Skeletal muscle tissue (tissue), 4 donors: Measurements from ENCODE around the gene MPDZ. TPM values are rescaled to one million over a fixed set of nuclear protein-coding genes. Genes with fewer than 3 reads are reported as not detected.

Experiments used
- H3K27ac ChIP-seq: one replicate; pipeline ENCODE4 v1.7.0; 2013; ENCODE audit warnings: mild to moderate bottlenecking, low read depth, low read length, inconsistent platforms
- H3K27me3 ChIP-seq, 3 donors: one replicate each; pipeline ENCODE4 v1.7.0; 2013; ENCODE audit warnings: low read length in 3 of 3; ENCODE audit not compliant: control insufficient read depth in 3 of 3, insufficient read depth in 3 of 3
- H3K36me3 ChIP-seq, 3 donors: one replicate each; pipeline ENCODE4 v1.7.0; 2013; ENCODE audit warnings: low read length in 3 of 3; ENCODE audit not compliant: control insufficient read depth in 3 of 3, insufficient read depth in 3 of 3
- H3K4me1 ChIP-seq, 3 donors: one replicate each; pipeline ENCODE4 v1.7.0; 2013; ENCODE audit warnings: low read length in 3 of 3, mild to moderate bottlenecking in 3 of 3; ENCODE audit not compliant: control insufficient read depth in 3 of 3, insufficient read depth in 3 of 3
- H3K4me3 ChIP-seq, 3 donors: one replicate each; pipeline ENCODE4 v1.7.0; 2013; ENCODE audit warnings: low read length in 3 of 3
- H3K9ac ChIP-seq, 3 donors: one replicate each; pipeline ENCODE4 v1.7.0; 2013; ENCODE audit warnings: low read length in 3 of 3, mild to moderate bottlenecking in 3 of 3, moderate library complexity in 2 of 3, low read depth in 1 of 3
- H3K9me3 ChIP-seq, 3 donors: one replicate each; pipeline ENCODE4 v1.7.0; 2013; ENCODE audit warnings: low read length in 3 of 3; ENCODE audit not compliant: control insufficient read depth in 3 of 3
- total RNA-seq: library from RNA; depleted of rRNA; stranded (reverse); fragments of >200 nt; gene quantifications from one replicate; pipeline ENCODE4 v1.2.3, GENCODE V29; 2014
- donor health status: Osteomylitis.

The MPDZ gene
- total RNA-seq, 1 donor from 2014 or later = 40.2 TPM

- H3K9me3 ChIP-seq = no peaks in the 10 kb centered on the region
- peaks cover 0 to 9% (median 4%) of the 10 kb centered on the region in 3 donors for H3K36me3 ChIP-seq
- H3K4me1 ChIP-seq = no peaks in the 10 kb centered on the region
These were observed 112.5 kb downstream of the MPDZ start for GRCh38 chr9:13166996-13167395.

GRCh38 chr9:13165956-13166355, 113.5 kb downstream of the MPDZ start:
- Histone ChIP-seq H3K27ac (no peak overlapping the region), H3K27me3 (no peaks in the 10 kb centered on the region), H3K4me1 (no peaks in the 10 kb centered on the region), H3K9me3 (no peaks in the 10 kb centered on the region), H3K4me3 (no peak overlapping the region), H3K9ac (no peak overlapping the region), H3K36me3 (peaks cover 0 to 9% (median 4%) of the 10 kb centered on the region in 3 donors)

More at GRCh38 chr9:13166996-13167395, 112.5 kb downstream of the MPDZ start:
- Histone ChIP-seq H3K27me3 (no peaks in the 10 kb centered on the region), H3K9ac (no peak overlapping the region), H3K4me3 (no peak overlapping the region), H3K27ac (no peak overlapping the region)

- no peak overlapping the region for H3K4me3 ChIP-seq
- H3K36me3 ChIP-seq = peaks cover 0 to 6% (median 4%) of the 10 kb centered on the region in 3 donors
- no peak overlapping the region for H3K9ac ChIP-seq
- no peaks in the 10 kb centered on the region for H3K27me3 ChIP-seq
- no peak overlapping the region for H3K27ac ChIP-seq
- peaks cover 0 to under 1% (median 0%) of the 10 kb centered on the region in 3 donors for H3K4me1 ChIP-seq
- H3K9me3 ChIP-seq = no peaks in the 10 kb centered on the region
These were observed 114.1 kb downstream of the MPDZ start for GRCh38 chr9:13165236-13165945.

- peaks cover 0 to 7% (median 0%) of the 10 kb centered on the region in 3 donors for H3K4me1 ChIP-seq
- no peak overlapping the region for H3K9ac ChIP-seq
- H3K9me3 ChIP-seq = no peaks in the 10 kb centered on the region
- H3K36me3 ChIP-seq = peaks cover 0 to 9% (median 4%) of the 10 kb centered on the region in 3 donors
- no peak overlapping the region for H3K27ac ChIP-seq
- no peak overlapping the region for H3K4me3 ChIP-seq
- no peaks in the 10 kb centered on the region for H3K27me3 ChIP-seq
These were observed 115.5 kb downstream of the MPDZ start for GRCh38 chr9:13163946-13164345.

- H3K9me3 ChIP-seq = no peaks in the 10 kb centered on the region
- H3K4me3 ChIP-seq = no peak overlapping the region
- H3K4me1 ChIP-seq = peaks cover 0 to 7% (median 0%) of the 10 kb centered on the region in 3 donors
- H3K36me3 ChIP-seq = peaks cover 0 to 9% (median 4%) of the 10 kb centered on the region in 3 donors
- no peaks in the 10 kb centered on the region for H3K27me3 ChIP-seq
- H3K27ac ChIP-seq = no peak overlapping the region
- no peak overlapping the region for H3K9ac ChIP-seq
These were observed 116.2 kb downstream of the MPDZ start for GRCh38 chr9:13163287-13163686.

- Histone ChIP-seq H3K27me3 (no peaks in the 10 kb centered on the region), H3K4me3 (no peak overlapping the region), H3K36me3 (peaks cover 0 to 8% (median 4%) of the 10 kb centered on the region in 3 donors), H3K4me1 (peaks cover 0 to 7% (median 0%) of the 10 kb centered on the region in 3 donors), H3K9me3 (no peaks in the 10 kb centered on the region), H3K9ac (no peak overlapping the region), H3K27ac (no peak overlapping the region)
These were observed 119.4 kb downstream of the MPDZ start for GRCh38 chr9:13160051-13160450.

- H3K9ac ChIP-seq = no peak overlapping the region
- H3K27me3 ChIP-seq = no peaks in the 10 kb centered on the region
- H3K27ac ChIP-seq = no peak overlapping the region
- no peak overlapping the region for H3K4me3 ChIP-seq
- H3K9me3 ChIP-seq = no peaks in the 10 kb centered on the region
- peaks cover 0 to 7% (median 0%) of the 10 kb centered on the region in 3 donors for H3K4me1 ChIP-seq
- peaks cover 0 to 8% (median 4%) of the 10 kb centered on the region in 3 donors for H3K36me3 ChIP-seq
These were observed 120.5 kb downstream of the MPDZ start for GRCh38 chr9:13158986-13159385.

GRCh38 chr9:13151489-13151888, 128.0 kb downstream of the MPDZ start:
- H3K27ac ChIP-seq = no peak overlapping the region
- peaks cover 2 to 4% (median 3%) of the 10 kb centered on the region in 3 donors for H3K4me1 ChIP-seq
- H3K9me3 ChIP-seq = no peaks in the 10 kb centered on the region
- no peak overlapping the region for H3K9ac ChIP-seq
- H3K36me3 ChIP-seq = peaks cover 2 to 9% (median 2%) of the 10 kb centered on the region in 3 donors
- H3K27me3 ChIP-seq = no peaks in the 10 kb centered on the region
- H3K4me3 ChIP-seq = no peak overlapping the region

- H3K4me1 ChIP-seq = peaks cover 2 to 8% (median 7%) of the 10 kb centered on the region in 3 donors
- no peak overlapping the region for H3K4me3 ChIP-seq
- peak overlapping the region in 1 of 3 donors; percentile 9 for H3K9ac ChIP-seq
- H3K9me3 ChIP-seq = no peaks in the 10 kb centered on the region
- peaks cover 2 to 9% (median 2%) of the 10 kb centered on the region in 3 donors for H3K36me3 ChIP-seq
- peak overlapping the region; percentile 44 for H3K27ac ChIP-seq
- no peaks in the 10 kb centered on the region for H3K27me3 ChIP-seq
These were observed 130.0 kb downstream of the MPDZ start for GRCh38 chr9:13149454-13149853.

- peaks cover 4 to 13% (median 13%) of the 10 kb centered on the region in 3 donors for H3K4me1 ChIP-seq
- H3K36me3 ChIP-seq = peaks cover 0 to 3% (median 0%) of the 10 kb centered on the region in 3 donors
- H3K27me3 ChIP-seq = no peaks in the 10 kb centered on the region
These were observed 132.7 kb downstream of the MPDZ start for GRCh38 chr9:13146840-13147239.

More at GRCh38 chr9:13146840-13147239, 132.7 kb downstream of the MPDZ start:
- Histone ChIP-seq H3K9ac (no peak overlapping the region), H3K9me3 (no peaks in the 10 kb centered on the region), H3K4me3 (no peak overlapping the region), H3K27ac (no peak overlapping the region)
